ENCODE results near the gene COL26A1.

GRCh38 chr7:101511965-101512364 is 149.3 kb downstream of the COL26A1 start:
- no peak for TF ChIP-seq CTCF (IDR thresholded peaks at IDR 0.05)
- no peak for TF ChIP-seq EP300 (IDR thresholded peaks at IDR 0.05; ENCODE audit: low read depth)
- TF ChIP-seq POLR2A (IDR thresholded peaks at IDR 0.05) = no peak

All from transverse colon (tissue), 3 donors.